ENCODE results near the gene KDM4B.

GRCh38 chr19:5103812-5104410, 135.0 kb downstream of the KDM4B start:
- no peak for TF ChIP-seq POLR2A (IDR thresholded peaks at IDR 0.05; ENCODE audit: low read length)
- TF ChIP-seq GATA1 (IDR thresholded peaks at IDR 0.05; ENCODE audit: low read depth, low read length) = no peak
